HL-60 (cell line): ENCODE results near the gene PHF5A.

Experiments used
- POLR2AphosphoS5 ChIP-seq: IDR thresholded peaks from 2 replicates; pipeline ENCODE4 v1.6.1; 2012; ENCODE audit warnings: low read depth
- SPI1 ChIP-seq: IDR thresholded peaks from 2 replicates; pipeline ENCODE4 v1.6.1; 2012; ENCODE audit warnings: low read depth, mild to moderate bottlenecking, borderline replicate concordance

GRCh38 chr22:41507330-41508063 is 39.0 kb upstream of the PHF5A start:
- TF ChIP-seq POLR2AphosphoS5 = no peak
- no peak for TF ChIP-seq SPI1
